GM12865 (cell line): ENCODE data around the gene DZIP3.

ENCODE experiments used
- DNase-seq: peaks from one replicate; pipeline ENCODE4 v3.0.0; 2010; ENCODE audit warnings: low read depth
- H3K4me3 ChIP-seq: 2 replicates; pipeline ENCODE4 v1.5.1; 2011; ENCODE audit warnings: mild to moderate bottlenecking, low read depth, low read length, control low read depth
- TF ChIP-seq, protein P1 (sequence below): IDR thresholded peaks from 2 replicates; pipeline ENCODE4 v1.5.1; 2011; ENCODE audit warnings: low read length, control low read depth, low read depth, inconsistent platforms; ENCODE audit not compliant: insufficient read depth; ENCODE audit errors: missing control alignments

The DZIP3 gene

DNA sequence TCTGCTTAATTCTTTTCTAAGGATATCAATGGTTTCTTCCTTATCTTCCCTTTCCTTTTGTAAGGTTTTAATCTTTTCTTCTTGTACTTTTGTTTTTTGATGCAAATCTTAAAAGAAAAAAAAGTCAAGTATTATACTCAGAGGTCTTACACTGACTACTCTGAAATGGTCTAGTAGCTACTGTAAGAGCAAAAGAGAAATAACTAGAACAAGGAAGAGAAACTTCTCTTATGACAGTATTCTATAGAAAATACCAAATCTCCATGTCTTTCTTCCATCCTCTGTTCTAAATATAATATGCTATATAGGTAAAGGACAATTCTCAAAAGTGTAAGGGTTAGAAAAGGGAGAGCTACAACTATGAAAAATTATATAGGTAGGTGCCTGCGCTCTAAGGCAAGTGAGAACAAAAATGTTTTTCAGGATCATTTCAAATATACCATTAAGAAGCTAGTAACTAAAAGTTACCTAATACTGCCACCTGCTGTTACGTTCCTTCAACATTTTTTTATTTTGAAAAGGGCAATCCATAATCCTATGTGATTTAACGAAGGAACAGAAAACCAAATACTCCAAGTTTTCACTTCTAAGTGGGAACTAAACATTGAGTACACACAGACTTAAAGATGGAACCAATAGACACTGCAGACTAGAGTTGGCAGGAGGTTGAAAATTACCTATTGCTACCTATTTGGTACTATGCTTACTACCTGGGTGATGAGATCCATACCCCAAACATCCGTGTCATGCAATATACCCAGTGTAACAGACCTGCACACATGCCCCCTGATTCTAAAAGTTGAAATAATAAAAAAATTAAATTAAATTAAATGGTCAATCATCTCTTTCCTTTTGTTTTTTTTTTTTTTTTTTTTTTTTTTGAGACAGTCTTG is 37.0 kb upstream of the DZIP3 start:
- H3K4me3 ChIP-seq = no peak overlapping the region
- TF ChIP-seq, protein P1, sequence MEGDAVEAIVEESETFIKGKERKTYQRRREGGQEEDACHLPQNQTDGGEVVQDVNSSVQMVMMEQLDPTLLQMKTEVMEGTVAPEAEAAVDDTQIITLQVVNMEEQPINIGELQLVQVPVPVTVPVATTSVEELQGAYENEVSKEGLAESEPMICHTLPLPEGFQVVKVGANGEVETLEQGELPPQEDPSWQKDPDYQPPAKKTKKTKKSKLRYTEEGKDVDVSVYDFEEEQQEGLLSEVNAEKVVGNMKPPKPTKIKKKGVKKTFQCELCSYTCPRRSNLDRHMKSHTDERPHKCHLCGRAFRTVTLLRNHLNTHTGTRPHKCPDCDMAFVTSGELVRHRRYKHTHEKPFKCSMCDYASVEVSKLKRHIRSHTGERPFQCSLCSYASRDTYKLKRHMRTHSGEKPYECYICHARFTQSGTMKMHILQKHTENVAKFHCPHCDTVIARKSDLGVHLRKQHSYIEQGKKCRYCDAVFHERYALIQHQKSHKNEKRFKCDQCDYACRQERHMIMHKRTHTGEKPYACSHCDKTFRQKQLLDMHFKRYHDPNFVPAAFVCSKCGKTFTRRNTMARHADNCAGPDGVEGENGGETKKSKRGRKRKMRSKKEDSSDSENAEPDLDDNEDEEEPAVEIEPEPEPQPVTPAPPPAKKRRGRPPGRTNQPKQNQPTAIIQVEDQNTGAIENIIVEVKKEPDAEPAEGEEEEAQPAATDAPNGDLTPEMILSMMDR = no peak
- peak; percentile 28 for DNase-seq

DNA sequence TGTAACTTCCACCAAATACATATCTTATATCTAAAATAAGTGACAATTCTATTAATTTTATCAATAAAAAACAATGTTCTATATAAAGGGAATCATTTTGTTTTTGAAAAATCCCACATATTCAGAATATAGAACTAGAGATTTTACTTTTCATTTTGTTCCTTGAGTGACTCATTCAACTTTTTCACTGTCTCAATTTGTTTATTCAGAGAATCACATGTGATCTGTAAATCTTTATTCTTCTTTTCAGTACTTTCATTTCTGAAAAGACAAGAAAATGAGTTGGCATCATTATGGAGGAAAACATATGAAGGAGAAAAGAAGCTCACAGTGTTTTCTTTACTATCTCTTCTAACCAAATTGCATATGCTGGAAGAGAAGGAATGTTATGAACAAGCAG is 35.3 kb upstream of the DZIP3 start:
- TF ChIP-seq, protein P1 = no peak
- no peak overlapping the region for H3K4me3 ChIP-seq
- DNase-seq = no peak

GRCh38 chr3:108554913-108555571 is 34.5 kb upstream of the DZIP3 start:
- DNase-seq = no peak
- TF ChIP-seq, protein P1 = no peak
- H3K4me3 ChIP-seq = no peak overlapping the region

- no peak for DNase-seq
- TF ChIP-seq, protein P1 = no peak
- H3K4me3 ChIP-seq = no peak overlapping the region
Observed at GRCh38 chr3:108555966-108556581, 33.4 kb upstream of the DZIP3 start.

GRCh38 chr3:108562565-108562964 is 27.0 kb upstream of the DZIP3 start:
- TF ChIP-seq, protein P1 = no peak
- DNase-seq = no peak
- no peak overlapping the region for H3K4me3 ChIP-seq

GRCh38 chr3:108564564-108564963 is 25.0 kb upstream of the DZIP3 start:
- no peak for DNase-seq
- no peak overlapping the region for H3K4me3 ChIP-seq
- TF ChIP-seq, protein P1 = no peak
